Measurements from ENCODE around the gene DUOXA1. TPM values are rescaled to one million over a fixed set of nuclear protein-coding genes. Genes with fewer than 3 reads are reported as not detected.
A peak's percentile ranks its signal among the peaks of the same experiment; 100 is the strongest.

Gene DUOXA1
- total RNA-seq, 2 donors from 2014 or later = 17.6 to 38.8 TPM

DNA sequence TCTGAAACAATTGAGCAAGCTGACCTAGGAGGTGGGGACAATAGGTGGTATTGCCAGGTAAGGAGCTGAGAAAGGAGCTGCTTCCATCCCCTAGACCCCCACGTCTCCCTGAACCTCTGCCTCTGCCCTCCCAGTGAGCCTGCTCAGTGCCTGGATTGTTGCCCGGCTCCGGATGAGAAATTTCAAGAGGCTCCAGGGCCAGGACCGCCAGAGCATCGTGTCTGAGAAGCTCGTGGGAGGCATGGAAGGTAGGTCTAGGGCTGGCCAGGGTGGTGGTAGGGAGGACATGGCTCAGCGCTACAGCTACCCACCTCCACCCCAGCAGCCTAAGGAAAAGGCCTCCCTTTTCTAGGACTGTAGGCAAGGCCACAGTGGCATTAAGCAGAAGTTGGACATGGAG, 13.4 kb upstream of the DUOXA1 start:
- no peak overlapping the region for H3K4me3 ChIP-seq
- intact Hi-C loops (cut with DNase I) = no loop called here
- no peak for DNase-seq (ENCODE audit: low spot score)
- 88% methylated on average over 7 of the region's 7 CpGs for WGBS
- no peaks in the 10 kb centered on the region for H3K9me3 ChIP-seq
- TF ChIP-seq, protein P1, sequence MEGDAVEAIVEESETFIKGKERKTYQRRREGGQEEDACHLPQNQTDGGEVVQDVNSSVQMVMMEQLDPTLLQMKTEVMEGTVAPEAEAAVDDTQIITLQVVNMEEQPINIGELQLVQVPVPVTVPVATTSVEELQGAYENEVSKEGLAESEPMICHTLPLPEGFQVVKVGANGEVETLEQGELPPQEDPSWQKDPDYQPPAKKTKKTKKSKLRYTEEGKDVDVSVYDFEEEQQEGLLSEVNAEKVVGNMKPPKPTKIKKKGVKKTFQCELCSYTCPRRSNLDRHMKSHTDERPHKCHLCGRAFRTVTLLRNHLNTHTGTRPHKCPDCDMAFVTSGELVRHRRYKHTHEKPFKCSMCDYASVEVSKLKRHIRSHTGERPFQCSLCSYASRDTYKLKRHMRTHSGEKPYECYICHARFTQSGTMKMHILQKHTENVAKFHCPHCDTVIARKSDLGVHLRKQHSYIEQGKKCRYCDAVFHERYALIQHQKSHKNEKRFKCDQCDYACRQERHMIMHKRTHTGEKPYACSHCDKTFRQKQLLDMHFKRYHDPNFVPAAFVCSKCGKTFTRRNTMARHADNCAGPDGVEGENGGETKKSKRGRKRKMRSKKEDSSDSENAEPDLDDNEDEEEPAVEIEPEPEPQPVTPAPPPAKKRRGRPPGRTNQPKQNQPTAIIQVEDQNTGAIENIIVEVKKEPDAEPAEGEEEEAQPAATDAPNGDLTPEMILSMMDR (IDR thresholded peaks at IDR 0.05) = no peak
- TF ChIP-seq POLR2A (IDR thresholded peaks at IDR 0.05) (no peak), POLR2AphosphoS5 (IDR thresholded peaks at IDR 0.05) (no peak)
- no peaks in the 10 kb centered on the region for H3K4me1 ChIP-seq (replicated peaks)
- H3K36me3 ChIP-seq = no peaks in the 10 kb centered on the region
- H3K27ac ChIP-seq = no peak overlapping the region
- H3K27me3 ChIP-seq (replicated peaks; ENCODE audit: insufficient read depth) = no peaks in the 10 kb centered on the region

DNA sequence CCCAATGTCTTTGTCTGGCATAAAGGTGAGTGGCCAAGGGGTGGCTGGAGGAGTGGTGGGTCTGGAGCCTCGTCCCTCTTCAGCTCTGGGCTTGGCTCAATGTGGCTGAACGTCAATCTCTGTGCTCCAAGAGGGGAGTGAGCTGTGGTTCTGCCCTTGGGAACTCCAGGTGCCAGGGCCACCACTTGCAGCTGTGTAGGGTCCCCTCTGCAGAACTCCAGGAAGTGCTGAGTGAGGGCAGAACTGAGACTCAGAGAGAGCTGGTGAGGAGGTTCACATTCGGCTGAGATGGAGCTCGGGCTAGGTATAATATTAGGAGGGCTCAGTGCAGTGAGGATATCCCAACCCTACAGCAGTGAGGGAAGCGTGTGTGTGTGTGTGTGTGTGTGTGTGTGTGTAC, 11.7 kb upstream of the DUOXA1 start:
- H3K4me3 ChIP-seq = no peak overlapping the region
- H3K4me1 ChIP-seq (replicated peaks) = no peaks in the 10 kb centered on the region
- 90% methylated on average over 5 of the region's 5 CpGs for WGBS
- no peaks in the 10 kb centered on the region for H3K36me3 ChIP-seq
- H3K9me3 ChIP-seq = no peaks in the 10 kb centered on the region
- H3K27ac ChIP-seq = no peak overlapping the region
- intact Hi-C loops (cut with DNase I) = no loop called here
- no peak for TF ChIP-seq POLR2A (IDR thresholded peaks at IDR 0.05)
- TF ChIP-seq, protein P1 (IDR thresholded peaks at IDR 0.05) = no peak
- no peak for TF ChIP-seq POLR2AphosphoS5 (IDR thresholded peaks at IDR 0.05)
- no peaks in the 10 kb centered on the region for H3K27me3 ChIP-seq (replicated peaks; ENCODE audit: insufficient read depth)
- no peak for DNase-seq (ENCODE audit: low spot score)

DNA sequence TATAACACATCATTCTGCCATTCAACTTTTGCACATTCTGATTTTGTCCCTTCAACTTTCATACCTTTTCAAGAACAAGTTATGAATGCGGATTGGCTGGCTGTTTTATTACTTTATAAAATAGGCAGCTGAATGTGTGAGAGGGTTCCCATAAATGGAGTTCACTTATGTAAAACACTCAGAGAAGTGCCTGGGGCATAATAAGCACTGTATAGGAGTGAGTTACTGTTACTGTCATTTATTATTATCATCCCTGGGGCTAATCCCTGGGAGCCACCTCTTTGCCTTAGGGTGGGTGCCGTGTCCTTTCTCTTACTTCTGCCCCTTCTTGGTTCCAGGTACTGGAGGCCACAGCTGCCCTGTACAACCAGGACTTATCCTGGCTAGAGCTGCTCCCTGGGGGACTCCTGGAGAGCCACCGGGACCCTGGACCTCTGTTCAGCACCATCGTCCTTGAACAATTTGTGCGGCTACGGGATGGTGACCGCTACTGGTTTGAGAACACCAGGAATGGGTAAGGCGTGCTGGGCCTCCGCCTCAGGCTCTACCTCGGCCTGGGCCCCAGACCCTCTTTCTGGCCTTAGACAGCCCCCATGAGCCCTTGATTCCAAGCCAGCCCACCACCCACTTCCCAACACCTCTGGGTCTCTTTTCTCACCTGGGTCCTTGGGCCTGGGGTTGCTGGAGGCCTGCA, 11.0 kb upstream of the DUOXA1 start:
- intact Hi-C loops (cut with DNase I) = no loop called here
- 97% methylated on average over 10 of the region's 10 CpGs for WGBS

DNA sequence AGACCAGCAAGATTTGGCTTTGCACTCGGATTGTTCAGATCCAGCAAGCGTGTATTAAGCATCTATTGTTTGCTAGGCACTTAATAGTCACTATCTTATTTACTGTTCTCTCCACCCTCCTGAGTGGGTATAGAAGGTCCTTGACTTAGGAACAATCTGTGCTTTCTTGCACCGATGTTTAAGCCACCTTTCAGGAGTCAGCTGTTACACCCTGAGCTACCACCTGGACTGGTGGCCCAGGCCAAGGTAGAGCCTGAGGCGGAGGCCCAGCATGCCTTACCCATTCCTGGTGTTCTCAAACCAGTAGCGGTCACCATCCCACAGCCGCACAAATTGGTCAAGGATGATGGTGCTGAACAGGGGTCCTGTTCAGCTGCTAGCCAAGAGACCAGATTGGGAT, 10.1 kb upstream of the DUOXA1 start:
- Histone ChIP-seq H3K4me3 (no peak overlapping the region), H3K27ac (no peak overlapping the region), H3K9me3 (no peaks in the 10 kb centered on the region), H3K27me3 (replicated peaks; ENCODE audit: insufficient read depth) (no peaks in the 10 kb centered on the region), H3K4me1 (replicated peaks) (no peaks in the 10 kb centered on the region), H3K36me3 (no peaks in the 10 kb centered on the region)
- 86% methylated on average over 6 of the region's 6 CpGs for WGBS
- intact Hi-C loops (cut with DNase I) = no loop called here
- no peak for DNase-seq (ENCODE audit: low spot score)
- peak; percentile 64 for TF ChIP-seq POLR2AphosphoS5 (IDR thresholded peaks at IDR 0.05)
- TF ChIP-seq POLR2A (IDR thresholded peaks at IDR 0.05) = no peak

More for the DNA sequence above, 11.0 kb upstream of the DUOXA1 start:
- Histone ChIP-seq H3K27ac (no peak overlapping the region), H3K27me3 (replicated peaks; ENCODE audit: insufficient read depth) (no peaks in the 10 kb centered on the region), H3K36me3 (no peaks in the 10 kb centered on the region), H3K4me3 (no peak overlapping the region), H3K9me3 (no peaks in the 10 kb centered on the region), H3K4me1 (replicated peaks) (no peaks in the 10 kb centered on the region)
- no peak for DNase-seq (ENCODE audit: low spot score)
- TF ChIP-seq POLR2AphosphoS5 (IDR thresholded peaks at IDR 0.05) = no peak
- TF ChIP-seq, protein P1 (IDR thresholded peaks at IDR 0.05) = no peak
- TF ChIP-seq POLR2A (IDR thresholded peaks at IDR 0.05) = no peak

DNA sequence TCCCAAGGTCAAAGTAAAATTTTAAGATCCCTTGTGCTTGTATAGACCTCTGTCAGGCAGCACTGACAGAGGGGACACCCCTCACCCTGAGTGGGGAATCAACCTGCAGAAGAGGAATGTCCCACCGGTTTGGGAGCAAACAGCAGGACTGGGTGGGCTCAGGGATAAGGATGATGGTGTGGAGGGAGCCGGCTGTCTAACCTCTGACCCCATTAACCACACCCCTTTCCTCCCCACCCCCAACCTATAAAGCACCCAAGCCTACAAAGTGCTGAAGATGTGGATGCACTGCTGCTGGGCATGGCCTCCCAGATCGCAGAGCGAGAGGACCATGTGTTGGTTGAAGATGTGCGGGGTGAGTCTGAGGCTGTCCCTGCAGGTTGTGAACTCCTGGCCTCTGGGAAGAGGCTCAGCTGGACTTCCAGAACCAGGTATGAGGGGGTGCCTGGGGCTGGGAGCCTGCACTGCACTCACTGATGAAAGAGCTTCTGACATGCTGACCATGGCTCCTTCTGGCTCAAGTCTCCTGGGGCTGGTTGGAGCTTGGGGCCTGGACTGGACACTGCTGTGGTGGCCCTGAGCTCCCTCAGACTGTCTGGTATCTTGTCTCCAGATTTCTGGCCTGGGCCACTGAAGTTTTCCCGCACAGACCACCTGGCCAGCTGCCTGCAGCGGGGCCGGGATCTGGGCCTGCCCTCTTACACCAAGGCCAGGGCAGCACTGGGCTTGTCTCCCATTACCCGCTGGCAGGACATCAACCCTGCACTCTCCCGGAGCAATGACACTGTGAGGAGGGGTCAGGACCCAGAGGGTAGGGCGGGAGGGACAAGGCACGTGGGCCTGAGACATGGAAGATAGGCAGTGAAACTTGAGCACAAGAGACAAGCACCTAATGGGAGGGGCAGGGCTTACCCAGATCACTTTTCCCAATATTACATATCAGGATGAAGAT, 9.4 kb upstream of the DUOXA1 start:
- Histone ChIP-seq H3K4me3 (no peak overlapping the region), H3K27ac (no peak overlapping the region), H3K36me3 (no peaks in the 10 kb centered on the region), H3K9me3 (no peaks in the 10 kb centered on the region), H3K4me1 (replicated peaks) (no peaks in the 10 kb centered on the region), H3K27me3 (replicated peaks; ENCODE audit: insufficient read depth) (no peaks in the 10 kb centered on the region)
- no peak for DNase-seq (ENCODE audit: low spot score)
- no peak for TF ChIP-seq POLR2A (IDR thresholded peaks at IDR 0.05)
- TF ChIP-seq POLR2AphosphoS5 (IDR thresholded peaks at IDR 0.05) = no peak
- TF ChIP-seq, protein P1 (IDR thresholded peaks at IDR 0.05) = no peak
- WGBS = 69% methylated on average over 12 of the region's 12 CpGs
- intact Hi-C loops (cut with DNase I) = no loop called here

Measured in prostate gland (tissue), 2 donors.